Neural progenitor cell (in vitro differentiated cells): Measurements from ENCODE around the gene SOBP.

Experiments
- CTCF ChIP-seq: fragments of 200-600 bp; sonication (generic); IDR thresholded peaks from 2 replicates; pipeline ENCODE4 v1.5.1; 2017; ENCODE audit warnings: antibody characterized with exemption, mild to moderate bottlenecking
- EZH2 ChIP-seq: fragments of 200-600 bp; sonication (generic); IDR thresholded peaks from 2 replicates; pipeline ENCODE4 v1.6.1; 2017; ENCODE audit warnings: antibody characterized with exemption, mild to moderate bottlenecking, moderate library complexity

DNA sequence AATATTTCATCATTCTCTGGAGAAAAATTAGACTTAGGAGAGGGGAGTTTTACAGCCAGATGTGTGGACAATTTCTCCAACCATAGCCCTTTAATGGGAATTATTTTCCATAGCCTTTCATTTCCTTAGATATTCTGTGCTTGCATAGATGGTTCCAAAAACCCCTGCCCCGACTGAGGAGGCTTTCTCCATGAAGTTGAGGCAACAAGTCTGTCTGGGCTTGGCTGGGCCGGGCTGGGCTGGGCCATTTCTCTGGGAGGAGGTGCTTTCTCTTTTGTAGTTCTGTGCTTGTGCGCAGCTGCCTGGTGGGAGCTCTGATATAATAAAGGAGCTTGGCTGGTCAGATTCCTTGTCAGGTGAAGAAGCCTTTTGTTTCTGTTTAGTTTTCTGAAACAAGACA lies 71.4 kb downstream of the SOBP start:
- TF ChIP-seq CTCF (no peak), EZH2 (no peak)
